H1 (cell line): ENCODE measurements around the gene COL27A1. TPM values are rescaled to one million over a fixed set of nuclear protein-coding genes. Genes with fewer than 3 reads are reported as not detected.

ENCODE experiments used
- CTCF ChIA-PET: fragments of 300-600 bp; sonication (Branson Sonifier 250); formaldehyde crosslinking; loops from one replicate; lab custom pipeline; 2021; ENCODE audit not compliant: partially characterized antibody; lab: Charles Lee
- POLR2A ChIA-PET: fragments of 300-600 bp; sonication (Branson Sonifier 250); formaldehyde crosslinking; loops from one replicate; lab custom pipeline; 2021; ENCODE audit warnings: inconsistent platforms; ENCODE audit not compliant: partially characterized antibody; lab: Charles Lee
- DNase-seq, 2 experiments: peaks; one replicate each; pipeline versions ENCODE4 v3.0.0 to v3.0.0-alpha.2; 2010 to 2022; ENCODE audit warnings: low spot score in 2 of 2, low read depth in 1 of 2, mixed read lengths in 1 of 2
- FAIRE-seq: peaks from 2 replicates; lab custom pipeline; 2011; peaks lifted over from hg19 to GRCh38; lab: Jason Lieb, UNC
- H2AFZ ChIP-seq: 2 replicates; pipeline ENCODE4 v1.8.1; 2012; ENCODE audit warnings: low read length, inconsistent platforms
- H2AK5ac ChIP-seq: 2 replicates; pipeline ENCODE4 v1.6.1; 2013; ENCODE audit warnings: low read depth, low read length
- H2BK120ac ChIP-seq: replicated peaks from 2 replicates; pipeline ENCODE3; 2013; ENCODE audit warnings: low read depth, low read length, inconsistent platforms
- H2BK12ac ChIP-seq: 2 replicates; pipeline ENCODE4 v1.6.1; 2013; ENCODE audit warnings: low read depth, low read length
- H2BK15ac ChIP-seq: 2 replicates; pipeline ENCODE4 v1.6.1; 2013; ENCODE audit warnings: low read length
- H2BK20ac ChIP-seq: 2 replicates; pipeline ENCODE4 v1.6.1; 2013; ENCODE audit warnings: low read length
- H2BK5ac ChIP-seq: 2 replicates; pipeline ENCODE4 v1.6.1; 2013; ENCODE audit warnings: low read depth, low read length
- H3K14ac ChIP-seq: 2 replicates; pipeline ENCODE4 v1.6.1; 2013; ENCODE audit warnings: inconsistent platforms; ENCODE audit not compliant: insufficient read length
- H3K18ac ChIP-seq: 2 replicates; pipeline ENCODE4 v1.6.1; 2013; ENCODE audit warnings: low read length; ENCODE audit errors: extremely low read depth
- H3K23ac ChIP-seq: 2 replicates; pipeline ENCODE4 v1.6.1; 2013; ENCODE audit warnings: inconsistent platforms; ENCODE audit not compliant: insufficient read length
- H3K23me2 ChIP-seq: 2 replicates; pipeline ENCODE4 v1.6.1; 2013; ENCODE audit warnings: low read depth, low read length
- H3K27ac ChIP-seq: 2 replicates; pipeline ENCODE4 v1.6.1; 2011; ENCODE audit warnings: low read depth, low read length, inconsistent platforms
- H3K27me3 ChIP-seq, 4 experiments: replicated peaks in 1 of 4; 1 replicate in 1 of 4; 2 replicates in 3 of 4; pipeline versions ENCODE4 v1.6.1 to v1.8.1; 2011 to 2013; ENCODE audit warnings: low read length in 3 of 4, mild to moderate bottlenecking in 3 of 4, inconsistent platforms in 2 of 4, mixed read lengths in 2 of 4, moderate library complexity in 1 of 4; ENCODE audit not compliant: control insufficient read depth in 3 of 4, insufficient read depth in 3 of 4; ENCODE audit errors: extremely low read depth in 1 of 4
- H3K36me3 ChIP-seq, 4 experiments: 2 replicates each; pipeline versions ENCODE4 v1.6.1 to v1.8.1; 2011 to 2013; ENCODE audit warnings: mild to moderate bottlenecking in 4 of 4, low read length in 3 of 4, moderate library complexity in 2 of 4, control low read depth in 1 of 4, inconsistent platforms in 1 of 4; ENCODE audit not compliant: insufficient read depth in 4 of 4, control insufficient read depth in 2 of 4
- H3K4ac ChIP-seq: replicated peaks from 2 replicates; pipeline ENCODE3; 2013; ENCODE audit warnings: low read length, low read depth, mixed read lengths, inconsistent platforms; ENCODE audit not compliant: insufficient read length
- H3K4me1 ChIP-seq, 4 experiments: replicated peaks in 1 of 4; 1 replicate in 1 of 4; 2 replicates in 3 of 4; pipeline versions ENCODE4 v1.6.1 to v1.8.1; 2011 to 2013; ENCODE audit warnings: low read length in 3 of 4, inconsistent platforms in 2 of 4, mixed read lengths in 1 of 4; ENCODE audit not compliant: insufficient read depth in 4 of 4, control insufficient read depth in 3 of 4
- H3K4me2 ChIP-seq, 2 experiments: 2 replicates each; pipeline versions ENCODE4 v1.6.1 to v1.8.1; 2011 to 2013; ENCODE audit warnings: low read depth in 2 of 2, low read length in 2 of 2, control low read depth in 1 of 2, inconsistent platforms in 1 of 2, mild to moderate bottlenecking in 1 of 2; ENCODE audit not compliant: insufficient read depth in 1 of 2
- H3K4me3 ChIP-seq, 4 experiments: fragments of 200-600, 300-600 bp in 1 of 4; sonication (generic), shearing (Covaris generic), sonication (Bioruptor Twin) in 1 of 4; 2 replicates each; pipeline versions ENCODE4 v1.5.1 to v1.8.1; 2011 to 2016; ENCODE audit warnings: low read length in 4 of 4, low read depth in 3 of 4, control low read depth in 2 of 4, inconsistent platforms in 2 of 4, mild to moderate bottlenecking in 2 of 4, mixed read lengths in 1 of 4, moderate library complexity in 1 of 4; ENCODE audit not compliant: insufficient read depth in 2 of 4; ENCODE audit errors: extremely low read depth in 1 of 4
- H3K56ac ChIP-seq: replicated peaks from 2 replicates; pipeline ENCODE3; 2013; ENCODE audit warnings: low read depth, mild to moderate bottlenecking, mixed read lengths, low read length, inconsistent platforms; ENCODE audit not compliant: insufficient read length
- H3K79me1 ChIP-seq: 2 replicates; pipeline ENCODE4 v1.6.1; 2013; ENCODE audit warnings: low read depth, low read length, control low read depth
- H3K79me2 ChIP-seq, 2 experiments: 2 replicates each; pipeline versions ENCODE4 v1.6.1 to v1.8.1; 2012 to 2013; ENCODE audit warnings: low read length in 2 of 2, mild to moderate bottlenecking in 2 of 2, inconsistent platforms in 1 of 2; ENCODE audit not compliant: insufficient read depth in 2 of 2, control insufficient read depth in 1 of 2
- H3K9ac ChIP-seq, 4 experiments: replicated peaks in 1 of 4; 1 replicate in 1 of 4; 2 replicates in 3 of 4; pipeline versions ENCODE4 v1.6.1 to v1.8.1; 2011 to 2013; ENCODE audit warnings: low read depth in 3 of 4, low read length in 3 of 4, control low read depth in 2 of 4, mild to moderate bottlenecking in 2 of 4, moderate library complexity in 2 of 4, inconsistent platforms in 1 of 4; ENCODE audit errors: extremely low read depth in 1 of 4
- H3K9me3 ChIP-seq, 2 experiments: 2 replicates each; pipeline versions ENCODE4 v1.6.1 to v1.8.1; 2012 to 2013; ENCODE audit warnings: mild to moderate bottlenecking in 2 of 2, moderate library complexity in 2 of 2, control low read depth in 1 of 2, inconsistent platforms in 1 of 2, low read depth in 1 of 2, low read length in 1 of 2, mixed read lengths in 1 of 2; ENCODE audit not compliant: insufficient read depth in 2 of 2
- H4K20me1 ChIP-seq, 2 experiments: replicated peaks in 1 of 2; 2 replicates each; pipeline versions ENCODE3 to v1.8.1; 2011 to 2013; ENCODE audit warnings: inconsistent platforms in 2 of 2, low read length in 2 of 2, mild to moderate bottlenecking in 1 of 2; ENCODE audit not compliant: insufficient read depth in 2 of 2, control insufficient read depth in 1 of 2
- H4K5ac ChIP-seq: 2 replicates; pipeline ENCODE4 v1.6.1; 2013; ENCODE audit warnings: low read length, low read depth, mixed read lengths, inconsistent platforms; ENCODE audit not compliant: insufficient read length
- H4K8ac ChIP-seq: 2 replicates; pipeline ENCODE4 v1.8.0; 2013; ENCODE audit warnings: mild to moderate bottlenecking, moderate library complexity, low read length, inconsistent platforms; ENCODE audit not compliant: insufficient read depth; ENCODE audit errors: extremely low read depth
- H4K91ac ChIP-seq: replicated peaks from 2 replicates; pipeline ENCODE3; 2013; ENCODE audit warnings: low read length, mixed read lengths, inconsistent platforms; ENCODE audit not compliant: insufficient read length
- ASH2L ChIP-seq: fragments of 200-600, 300-600 bp; sonication (generic); IDR thresholded peaks from one replicate; pipeline ENCODE4 v1.7.1; 2017; ENCODE audit warnings: low read length
- BCL11A ChIP-seq, 2 experiments: IDR thresholded peaks; one replicate each; pipeline ENCODE4 v1.6.1; 2011; ENCODE audit warnings: low read depth in 2 of 2, low read length in 2 of 2, mild to moderate bottlenecking in 2 of 2
- CBX8 ChIP-seq: fragments of 300-800, 300-1000 bp; sonication (generic); IDR thresholded peaks from 2 replicates; pipeline ENCODE4 v1.7.1; 2016; ENCODE audit warnings: low read depth, low read length, borderline replicate concordance
- CHD2 ChIP-seq: IDR thresholded peaks from 2 replicates; pipeline ENCODE4 v1.6.1; 2012; ENCODE audit warnings: low read length, improper control_type of control experiment
- POLR2A ChIP-seq, 2 experiments: IDR thresholded peaks; 1 replicate in 1 of 2; 2 replicates in 1 of 2; pipeline ENCODE4 v1.6.1; 2011; ENCODE audit warnings: low read depth in 2 of 2, low read length in 2 of 2, mild to moderate bottlenecking in 2 of 2; ENCODE audit errors: control extremely low read depth in 1 of 2
- RBBP5 ChIP-seq: IDR thresholded peaks from 2 replicates; pipeline ENCODE4 v1.7.1; 2012; ENCODE audit warnings: low read depth, mild to moderate bottlenecking, inconsistent platforms, low read length, moderate library complexity, borderline replicate concordance
- SIN3A ChIP-seq, 2 experiments: IDR thresholded peaks in 1 of 2; conservative IDR thresholded peaks in 1 of 2; 2 replicates each; pipeline ENCODE4 v1.6.1; 2011 to 2012; ENCODE audit warnings: low read length in 2 of 2, improper control_type of control experiment in 1 of 2, low read depth in 1 of 2, mild to moderate bottlenecking in 1 of 2
- SP2 ChIP-seq: IDR thresholded peaks from 2 replicates; pipeline ENCODE4 v1.6.1; 2012; ENCODE audit warnings: mild to moderate bottlenecking, low read length, inconsistent platforms
- SUZ12 ChIP-seq: fragments of 200-600 bp; sonication (generic); IDR thresholded peaks from 2 replicates; pipeline ENCODE4 v1.6.1; 2012; ENCODE audit warnings: mild to moderate bottlenecking, inconsistent platforms, low read length, moderate library complexity, mixed read lengths
- TAF7 ChIP-seq: optimal IDR thresholded peaks from 2 replicates; pipeline ENCODE3; 2011; ENCODE audit warnings: low read depth, mild to moderate bottlenecking, inconsistent platforms, low read length, moderate library complexity, borderline replicate concordance
- TCF12 ChIP-seq: IDR thresholded peaks from 2 replicates; pipeline ENCODE4 v1.6.1; 2011; ENCODE audit warnings: low read depth, mild to moderate bottlenecking, low read length
- YY1 ChIP-seq: IDR thresholded peaks from 2 replicates; pipeline ENCODE4 v1.6.1; 2011; ENCODE audit warnings: low read depth, mild to moderate bottlenecking, low read length
- WGBS, 2 experiments: shearing (Covaris generic) in 1 of 2; methylation state at CpG; one replicate each; pipeline versions ENCODE4 v1.1.6 to v1.1.7; 2013 to 2015; ENCODE audit warnings: low lambda C conversion rate in 2 of 2, mixed read lengths in 2 of 2, inconsistent platforms in 1 of 2, low coverage in 1 of 2, missing lambda C conversion rate in 1 of 2; ENCODE audit not compliant: insufficient replicate concordance in 2 of 2, insufficient coverage in 1 of 2, insufficient read length in 1 of 2; ENCODE audit errors: extremely low coverage in 1 of 2, missing lambda C conversion rate in 1 of 2; 5-methylcytosine and 5-hydroxymethylcytosine counted together
- polyA plus RNA-seq, 7 experiments: library from polyadenylated mRNA; depleted of rRNA in 3 of 7; stranded (reverse) in 5 of 7; unstranded in 2 of 7; fragments of >200 nt in 5 of 7; fragments of 200-250 nt in 2 of 7; gene quantifications; 1 replicate in 5 of 7; 2 replicates in 1 of 7; 4 replicates in 1 of 7; pipeline versions ENCODE4 v1.2.1 to v1.2.3, GENCODE V29; 2011 to 2013; ENCODE audit warnings: missing spikeins in 2 of 7, mixed read lengths in 2 of 7
- total RNA-seq: library from RNA; stranded (reverse); fragmentation: NEBNext Ultra II Directional; extraction: Animal tissue kit (Norgen Biotek cat#: 25700); gene quantifications from 2 replicates; pipeline ENCODE4 v1.2.1, GENCODE V29; 2021
- TF ChIP-seq, protein P1 (sequence below): IDR thresholded peaks from 2 replicates; pipeline ENCODE4 v1.6.1; 2012; ENCODE audit warnings: inconsistent platforms

The COL27A1 gene
- total and polyA plus RNA-seq, 2 of the 8 experiments (the other 6 are each of a cell fraction or from before 2014, with no cell fraction given): 15.1 to 22.8 TPM

DNA sequence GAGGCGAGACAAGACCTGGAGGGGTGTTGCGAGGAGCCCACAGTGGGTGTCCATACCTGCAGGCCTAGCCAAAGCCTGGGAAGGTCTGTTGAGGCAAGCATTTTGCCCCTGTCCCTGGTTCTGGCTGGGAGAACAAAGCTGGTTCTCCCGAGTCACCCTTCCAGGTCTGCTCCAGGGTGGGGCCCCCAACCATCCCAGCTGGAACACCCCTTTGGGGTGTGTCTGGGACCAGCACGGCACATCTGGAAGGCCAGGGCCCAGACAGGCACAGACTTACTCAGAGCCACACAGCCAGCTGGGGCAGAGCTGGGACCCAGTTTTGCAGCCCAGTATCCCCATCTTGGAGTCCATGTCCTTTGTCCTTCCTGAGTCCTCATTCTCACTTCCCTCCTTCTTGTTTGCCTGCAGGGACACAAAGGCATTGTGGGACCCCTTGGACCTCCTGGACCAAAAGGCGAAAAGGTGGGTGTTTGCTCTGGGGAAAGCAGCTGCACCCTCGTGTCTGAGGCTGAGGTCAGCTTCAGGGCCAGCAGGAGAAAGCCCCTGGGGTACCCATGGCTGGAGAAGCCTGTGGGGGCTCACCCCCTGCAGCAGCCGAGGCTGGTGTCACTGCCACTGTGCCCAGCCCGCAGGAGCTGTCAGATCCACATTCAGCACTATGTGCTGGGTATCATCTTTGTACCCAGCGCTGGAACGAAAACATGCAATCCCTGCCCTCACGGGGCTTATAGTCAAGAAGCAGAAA is 129.2 kb downstream of the COL27A1 start:
- DNase-seq: no peak
- no peak overlapping the region for H2BK5ac ChIP-seq
- no peak overlapping the region for H3K4me2 ChIP-seq
- ChIA-PET POLR2A (no interaction called here), CTCF (interaction anchor here (0.7 to 2.9 kb wide), 6 partner anchors 12 to 201 kb away, joined by 3 to 20 read pairs (median 4); no protein-coding TSS in a partner anchor)
- H3K18ac ChIP-seq: no peak overlapping the region
- H3K23ac ChIP-seq: no peak overlapping the region
- H3K4me1 ChIP-seq: peaks cover 0 to 20% (median 4%) of the 10 kb centered on the region in 4 experiments; a peak in 5 of 7 replicates
- no peak overlapping the region for H2AK5ac ChIP-seq
- H3K23me2 ChIP-seq: no peaks in the 10 kb centered on the region
- H3K4me3 ChIP-seq: no peak overlapping the region
- H3K14ac ChIP-seq: no peak overlapping the region
- no peak overlapping the region for H3K9ac ChIP-seq
- no peak overlapping the region for H4K5ac ChIP-seq
- no peak overlapping the region for H3K4ac ChIP-seq
- H3K27ac ChIP-seq: no peak overlapping the region
- H3K79me1 ChIP-seq: no peaks in the 10 kb centered on the region
- peaks cover 0 to 1% of the 10 kb centered on the region in 2 experiments for H4K20me1 ChIP-seq
- no peak overlapping the region; the same call in 1 of the 2 replicates for H4K8ac ChIP-seq
- 90% methylated on average over 11 of the region's 11 CpGs; no CpG with 5 or more reads in 1 of the 2 experiments for WGBS, 2 experiments
- H3K36me3 ChIP-seq: peaks cover 0 to 4% (median 0%) of the 10 kb centered on the region in 4 experiments; a peak in 1 of 8 replicates
- no peak overlapping the region for H2BK12ac ChIP-seq
- no peaks in the 10 kb centered on the region for H3K27me3 ChIP-seq
- H2BK120ac ChIP-seq: no peak overlapping the region
- H3K9me3 ChIP-seq: no peaks in the 10 kb centered on the region
- FAIRE-seq: no peak
- H3K79me2 ChIP-seq: no peaks in the 10 kb centered on the region
- no peak overlapping the region for H3K56ac ChIP-seq
- H2BK20ac ChIP-seq: no peak overlapping the region
- H2BK15ac ChIP-seq: no peak overlapping the region
- H2AFZ ChIP-seq: no peak overlapping the region
- no peak overlapping the region for H4K91ac ChIP-seq
- TF ChIP-seq TAF7 (no peak), BCL11A (IDR thresholded peaks at IDR 0.05; ENCODE audit: low read depth in 2 of 2, low read length in 2 of 2) (no peak), RBBP5 (no peak), SP2 (no peak), SIN3A (conservative IDR thresholded peaks at IDR 0.05 in 1 of 2, IDR thresholded peaks at IDR 0.05 in 1 of 2; ENCODE audit: low read depth in 1 of 2, low read length in 2 of 2) (no peak), YY1 (no peak), ASH2L (no peak), SUZ12 (no peak), TCF12 (no peak), CBX8 (no peak), CHD2 (no peak), POLR2A (IDR thresholded peaks at IDR 0.05; ENCODE audit: control extremely low read depth in 1 of 2, low read depth in 2 of 2, low read length in 2 of 2) (no peak)
- TF ChIP-seq, protein P1, sequence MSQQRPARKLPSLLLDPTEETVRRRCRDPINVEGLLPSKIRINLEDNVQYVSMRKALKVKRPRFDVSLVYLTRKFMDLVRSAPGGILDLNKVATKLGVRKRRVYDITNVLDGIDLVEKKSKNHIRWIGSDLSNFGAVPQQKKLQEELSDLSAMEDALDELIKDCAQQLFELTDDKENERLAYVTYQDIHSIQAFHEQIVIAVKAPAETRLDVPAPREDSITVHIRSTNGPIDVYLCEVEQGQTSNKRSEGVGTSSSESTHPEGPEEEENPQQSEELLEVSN: no peak
